Stimulated activated CD4-positive, alpha-beta T cell treated with anti-CD3 and anti-CD28 coated beads, Interleukin-1b, Interleukin-23, amount 100 ng/mL, for 4 hours (primary cell): Measurements from ENCODE around the gene PCDHB10.
"Not testable (repeated sequence)": the region's sequence is repeated elsewhere in the genome, so short reads cannot be mapped to it uniquely, and the experiment has no call there.

Experiments used
- DNase-seq, 2 donors: peaks; one replicate each; pipeline ENCODE4 v3.0.0-alpha.2; 2020; ENCODE audit warnings: low read depth in 2 of 2

The PCDHB10 gene

GRCh38 chr5:141192110-141192725 is at the start of gene PCDHB10:
TSS of gene PCDHB10 (plus strand) at chr5:141192353. CDS start at chr5:141192553, 200 bp downstream.
- peak in 1 of 2 donors; percentile 12 for DNase-seq

GRCh38 chr5:141149812-141150211 is 42.3 kb upstream of the PCDHB10 start, which contains the start of gene PCDHB6:
TSS of gene PCDHB6 (plus strand) at chr5:141150057. CDS start at chr5:141150258, 201 bp downstream.
- no peak for DNase-seq

GRCh38 chr5:141150224-141150992 is 41.7 kb upstream of the PCDHB10 start:
- DNase-seq = no peak

GRCh38 chr5:141150993-141151325 is 41.2 kb upstream of the PCDHB10 start:
- no peak for DNase-seq

GRCh38 chr5:141151632-141152031 is 40.5 kb upstream of the PCDHB10 start:
- DNase-seq = not testable (repeated sequence)

GRCh38 chr5:141152096-141152495 is 40.1 kb upstream of the PCDHB10 start:
- not testable (repeated sequence) for DNase-seq

GRCh38 chr5:141155540-141156374 is 36.4 kb upstream of the PCDHB10 start:
- DNase-seq = no peak

GRCh38 chr5:141157356-141157755 is 34.8 kb upstream of the PCDHB10 start:
- not testable (repeated sequence) for DNase-seq

- not testable (repeated sequence) for DNase-seq
Observed at GRCh38 chr5:141157901-141158300, 34.3 kb upstream of the PCDHB10 start.

GRCh38 chr5:141172381-141173204 is 19.6 kb upstream of the PCDHB10 start, which contains the start of gene PCDHB7:
TSS of gene PCDHB7 (plus strand) at chr5:141172644. CDS start at chr5:141172836, 192 bp downstream.
- DNase-seq = no peak

- not testable (repeated sequence) for DNase-seq
Observed at GRCh38 chr5:141174291-141175104, 17.7 kb upstream of the PCDHB10 start.

GRCh38 chr5:141175933-141176332 is 16.2 kb upstream of the PCDHB10 start:
- no peak for DNase-seq

- DNase-seq = not testable (repeated sequence)
Observed at GRCh38 chr5:141177577-141178191, 14.5 kb upstream of the PCDHB10 start, which contains the start of gene PCDHB8. TSS of gene PCDHB8 (plus strand) at chr5:141177790. CDS start at chr5:141178035, 245 bp downstream.

GRCh38 chr5:141179371-141179770 is 12.8 kb upstream of the PCDHB10 start:
- not testable (repeated sequence) for DNase-seq

- not testable (repeated sequence) for DNase-seq
Observed at GRCh38 chr5:141179876-141180275, 12.3 kb upstream of the PCDHB10 start.

- no peak for DNase-seq
Observed at GRCh38 chr5:141180313-141180712, 11.8 kb upstream of the PCDHB10 start.

- no peak for DNase-seq
Observed at GRCh38 chr5:141182248-141182647, 9.9 kb upstream of the PCDHB10 start, which contains the start of gene PCDHB16. TSS of gene PCDHB16 (plus strand) at chr5:141182387. CDS start at chr5:141182560, 173 bp downstream.

GRCh38 chr5:141184117-141184855 is 7.9 kb upstream of the PCDHB10 start:
- DNase-seq = not testable (repeated sequence)
